AG04450 (cell line): ENCODE measurements around the gene MT1M. TPM values are rescaled to one million over a fixed set of nuclear protein-coding genes. Genes with fewer than 3 reads are reported as not detected.
"Not testable (repeated sequence)": the region's sequence is repeated elsewhere in the genome, so short reads cannot be mapped to it uniquely, and the experiment has no call there.

ENCODE experiments used
- CTCF ChIA-PET: fragments of 300-600, 350-600 bp; formaldehyde crosslinking; extraction: SDS; loops from one replicate; lab custom pipeline; 2022; ENCODE audit warnings: antibody characterized with exemption, inconsistent platforms; lab: Charles Lee
- POLR2A ChIA-PET: fragments of 350-600 bp; formaldehyde crosslinking; extraction: SDS; loops from one replicate; lab custom pipeline; 2021; ENCODE audit warnings: antibody characterized with exemption, inconsistent platforms; lab: Yijun Ruan, JAX
- DNase-seq: peaks from one replicate; pipeline ENCODE4 v3.0.0-alpha.2; 2011; ENCODE audit warnings: low read depth, low spot score
- H3K27ac ChIP-seq: one replicate; pipeline ENCODE4 v1.5.1; 2012; ENCODE audit warnings: low read depth, low read length, control low read depth
- H3K27me3 ChIP-seq: one replicate; pipeline ENCODE4 v1.6.0; 2012; ENCODE audit warnings: low read length; ENCODE audit not compliant: control insufficient read depth, insufficient read depth
- H3K4me3 ChIP-seq: 2 replicates; pipeline ENCODE4 v1.5.1; 2011; ENCODE audit warnings: mild to moderate bottlenecking, low read depth, low read length, control low read depth
- H3K9me3 ChIP-seq: 2 replicates; pipeline ENCODE4 v1.5.1; 2012; ENCODE audit warnings: low read length; ENCODE audit not compliant: control insufficient read depth, insufficient read depth
- polyA plus RNA-seq: library from polyadenylated mRNA; depleted of rRNA; stranded (reverse); fragments of >200 nt; gene quantifications from 2 replicates; pipeline ENCODE4 v1.2.3, GENCODE V29; 2011
- TF ChIP-seq, protein P1 (sequence below): IDR thresholded peaks from 2 replicates; pipeline ENCODE4 v1.5.1; 2011; ENCODE audit warnings: low read depth, low read length, control low read depth, inconsistent platforms

The MT1M gene
- polyA plus RNA-seq, 1 experiment, result 0.10 TPM

DNA sequence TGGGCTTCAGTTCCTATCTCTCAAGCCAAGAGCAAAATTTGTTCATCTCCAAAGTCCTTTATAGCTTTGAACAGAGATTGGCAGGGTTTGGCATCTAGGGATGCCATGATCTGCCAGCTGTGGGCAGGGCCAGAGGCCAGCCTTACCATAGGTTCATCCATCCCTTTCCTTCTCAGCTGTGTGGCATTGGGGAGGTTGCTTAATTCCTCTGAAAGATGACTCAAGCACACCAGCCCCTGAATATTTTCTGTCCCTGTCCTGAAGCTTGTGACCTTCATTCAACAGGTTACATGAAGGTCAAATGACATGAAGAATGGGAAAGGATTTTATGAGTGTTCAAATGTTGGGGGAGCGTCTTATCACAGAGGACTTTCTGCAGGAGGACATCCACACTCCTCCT is 32.0 kb downstream of the MT1M start:
- Histone ChIP-seq H3K27me3 (peaks cover 81% of the 10 kb centered on the region), H3K27ac (no peak overlapping the region), H3K4me3 (no peak overlapping the region), H3K9me3 (no peaks in the 10 kb centered on the region; the same call in 1 of the 2 replicates)
- POLR2A ChIA-PET, result no interaction called here
- CTCF ChIA-PET, result no interaction called here
- TF ChIP-seq, protein P1, sequence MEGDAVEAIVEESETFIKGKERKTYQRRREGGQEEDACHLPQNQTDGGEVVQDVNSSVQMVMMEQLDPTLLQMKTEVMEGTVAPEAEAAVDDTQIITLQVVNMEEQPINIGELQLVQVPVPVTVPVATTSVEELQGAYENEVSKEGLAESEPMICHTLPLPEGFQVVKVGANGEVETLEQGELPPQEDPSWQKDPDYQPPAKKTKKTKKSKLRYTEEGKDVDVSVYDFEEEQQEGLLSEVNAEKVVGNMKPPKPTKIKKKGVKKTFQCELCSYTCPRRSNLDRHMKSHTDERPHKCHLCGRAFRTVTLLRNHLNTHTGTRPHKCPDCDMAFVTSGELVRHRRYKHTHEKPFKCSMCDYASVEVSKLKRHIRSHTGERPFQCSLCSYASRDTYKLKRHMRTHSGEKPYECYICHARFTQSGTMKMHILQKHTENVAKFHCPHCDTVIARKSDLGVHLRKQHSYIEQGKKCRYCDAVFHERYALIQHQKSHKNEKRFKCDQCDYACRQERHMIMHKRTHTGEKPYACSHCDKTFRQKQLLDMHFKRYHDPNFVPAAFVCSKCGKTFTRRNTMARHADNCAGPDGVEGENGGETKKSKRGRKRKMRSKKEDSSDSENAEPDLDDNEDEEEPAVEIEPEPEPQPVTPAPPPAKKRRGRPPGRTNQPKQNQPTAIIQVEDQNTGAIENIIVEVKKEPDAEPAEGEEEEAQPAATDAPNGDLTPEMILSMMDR, result no peak
- DNase-seq, result no peak

DNA sequence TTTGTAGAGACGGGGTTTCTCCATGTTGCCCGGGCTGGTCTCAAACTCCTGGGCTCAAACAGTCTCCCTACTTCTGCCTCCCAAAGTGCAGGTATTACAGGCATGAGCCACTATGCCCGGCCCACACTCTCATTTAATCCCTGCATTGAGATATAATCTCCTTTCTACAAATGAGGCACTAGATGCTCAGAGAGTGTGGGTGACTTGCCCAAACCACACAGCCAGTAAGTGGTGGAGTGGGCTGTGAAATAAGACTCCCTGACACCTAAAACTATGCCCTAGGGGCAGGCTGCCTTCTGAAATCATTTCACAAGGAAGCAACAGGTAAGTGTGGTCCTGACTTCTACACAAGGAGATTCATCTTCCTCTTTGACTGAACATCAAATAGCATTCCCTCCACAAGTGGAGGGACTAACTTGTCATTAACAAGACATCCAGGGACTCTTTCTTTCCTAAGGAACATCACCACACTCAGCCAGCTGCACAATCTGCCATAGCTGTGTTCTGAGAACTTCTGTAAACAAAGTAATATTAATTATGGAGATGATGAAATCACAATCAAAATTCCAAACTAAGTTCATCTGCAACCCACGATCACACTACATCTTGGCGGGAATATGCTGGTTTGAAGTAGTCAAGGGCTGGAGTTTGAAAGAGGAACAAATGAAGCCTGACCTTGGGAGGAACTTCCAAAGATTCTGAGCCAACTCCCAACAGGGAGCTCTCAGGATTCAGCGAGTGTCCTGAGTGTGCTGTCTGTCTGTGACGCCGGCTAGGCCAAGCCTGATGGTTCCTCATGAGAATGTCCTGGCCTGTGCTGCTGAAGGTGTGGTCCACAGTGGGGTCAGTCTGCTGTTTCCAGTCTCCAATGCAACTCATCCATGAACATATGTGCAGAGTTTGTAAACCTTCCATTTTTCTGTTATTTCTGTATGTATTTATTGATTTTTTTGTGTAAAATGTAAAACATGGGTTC is 33.1 kb downstream of the MT1M start:
- DNase-seq, CTCF ChIA-PET, POLR2A ChIA-PET: not testable (repeated sequence)

DNA sequence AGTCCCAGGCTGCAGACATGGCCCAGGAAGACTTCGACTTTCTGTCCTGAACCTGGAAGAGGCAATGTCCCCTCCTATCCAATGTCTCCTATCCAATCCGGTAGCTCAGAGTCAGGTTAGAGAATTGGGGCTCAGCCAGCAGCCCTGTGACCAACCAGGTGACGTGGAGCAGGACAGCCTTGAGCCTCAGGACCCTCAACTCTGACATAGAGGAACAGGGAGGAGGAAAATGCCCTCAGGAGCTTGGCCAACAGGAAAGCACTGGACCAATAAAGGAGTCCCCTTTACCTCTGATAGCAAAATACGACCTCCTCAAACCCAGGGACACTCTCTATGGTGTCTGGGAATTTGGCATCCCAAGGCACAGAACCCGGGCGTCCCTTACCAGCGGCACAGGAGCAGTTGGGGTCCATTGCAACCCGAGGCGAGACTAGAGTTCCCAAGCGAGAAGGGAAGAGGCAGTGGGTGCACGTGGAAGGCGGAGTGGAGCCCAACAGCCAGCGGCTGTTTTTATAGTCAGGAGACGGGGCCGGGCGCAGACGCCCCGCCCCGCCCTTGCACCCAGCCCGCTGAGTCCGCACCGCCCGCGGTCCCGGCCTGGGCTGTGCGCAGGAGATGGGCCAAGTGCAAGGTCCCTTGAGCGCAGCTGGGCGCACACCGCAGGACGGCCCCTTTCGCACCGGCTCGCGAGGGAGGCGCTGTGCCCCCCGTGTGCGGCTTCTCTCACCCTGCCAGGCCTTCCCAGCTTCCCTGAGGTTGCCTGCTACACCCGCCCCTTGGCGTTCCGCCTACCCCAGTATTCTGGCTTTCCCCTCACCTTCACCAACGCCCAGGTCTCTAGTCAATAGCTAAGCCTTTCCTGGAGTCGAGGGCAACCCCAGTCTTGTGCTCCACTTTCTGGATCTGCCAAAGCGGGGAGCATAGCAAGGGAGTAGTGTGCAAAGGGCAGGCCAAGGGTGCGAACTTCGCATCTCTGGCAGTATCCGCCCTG is 35.4 kb downstream of the MT1M start, which contains the start of gene MT1G:
Gene MT1G, minus strand, starts transcription at position 485 of the 991 bp plus-strand sequence. Its CDS starts 72 bp downstream, at position 413.
- Histone ChIP-seq H3K27ac (no peak within 1 kb of the TSS), H3K27me3 (peaks cover 73% of the 10 kb centered on the region), H3K9me3 (no peaks in the 10 kb centered on the region; the same call in 1 of the 2 replicates), H3K4me3 (no peak within 1 kb of the TSS; the same call in 1 of the 2 replicates)
- DNase-seq, result no peak
- POLR2A ChIA-PET, result interaction anchor here (1.8 kb wide), 1 partner anchor 42 kb away, joined by 6 read pairs; the partner anchor contains the start of gene MT1E
- TF ChIP-seq, protein P1, result no peak
- CTCF ChIA-PET, result interaction anchor here (0.9 kb wide), 1 partner anchor 154 kb away, joined by 3 read pairs; no protein-coding TSS in a partner anchor

More for the DNA sequence above, 33.1 kb downstream of the MT1M start:
- not testable (repeated sequence) for H3K4me3 ChIP-seq, H3K27ac ChIP-seq, H3K9me3 ChIP-seq
- peaks cover 81% of the 10 kb centered on the region for H3K27me3 ChIP-seq

DNA sequence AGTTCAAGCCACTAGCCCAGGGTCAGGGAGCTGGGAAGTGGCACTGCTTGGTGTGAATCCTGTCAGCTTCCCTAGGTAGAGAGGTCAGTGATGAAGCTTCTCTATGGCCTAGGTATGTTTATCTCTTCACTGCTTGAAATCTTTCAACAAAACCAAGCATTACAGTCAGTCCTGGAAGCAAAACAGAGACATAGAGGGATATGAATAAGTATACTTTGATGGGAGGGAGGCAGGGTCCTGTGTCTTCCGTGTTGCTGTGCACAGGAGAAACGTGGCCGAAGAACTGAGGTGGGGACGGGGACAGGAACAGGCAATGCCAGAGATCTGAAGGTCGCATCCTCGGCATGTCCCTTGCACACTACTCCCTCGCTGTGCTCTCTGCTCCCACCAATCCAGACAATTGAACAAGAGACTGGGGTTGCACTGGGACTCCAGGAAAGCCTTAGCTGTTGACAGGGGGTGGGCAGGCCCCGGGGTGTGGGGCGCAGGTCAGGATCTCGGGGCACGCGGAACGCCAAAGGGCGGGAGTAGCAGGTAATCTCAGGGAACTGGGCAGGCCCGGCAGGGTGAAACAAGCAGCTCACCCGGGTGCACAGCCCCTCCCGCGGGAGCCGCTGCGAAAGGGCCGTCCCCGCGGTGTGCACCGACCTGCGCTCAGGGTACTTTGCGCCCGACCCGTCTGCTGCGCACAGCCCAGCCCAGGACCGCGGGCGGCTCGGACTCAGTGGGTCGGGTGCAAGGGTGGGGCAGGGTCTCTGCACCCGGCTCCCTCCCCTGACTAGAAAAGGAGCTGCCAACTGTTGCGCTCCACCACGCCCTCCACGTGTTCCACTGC is 36.8 kb downstream of the MT1M start, which contains the start of gene MT1H:
Gene MT1H, plus strand, starts transcription at position 810 of the 835 bp plus-strand sequence. CDS start 71 bp downstream, outside the sequence.
- ChIA-PET CTCF (no interaction called here), POLR2A (interaction anchor here (1.8 kb wide), 1 partner anchor 44 kb away, joined by 6 read pairs; the partner anchor contains the start of gene MT1E)
- TF ChIP-seq, protein P1, result no peak
- DNase-seq, result no peak
- Histone ChIP-seq H3K4me3 (no peak within 1 kb of the TSS), H3K27ac (no peak within 1 kb of the TSS), H3K9me3 (no peaks in the 10 kb centered on the region; the same call in 1 of the 2 replicates), H3K27me3 (peaks cover 65% of the 10 kb centered on the region)
